HL-60/S4 (cell line): Measurements from ENCODE around the gene CELSR1.
"Not testable (repeated sequence)": the region's sequence is repeated elsewhere in the genome, so short reads cannot be mapped to it uniquely, and the experiment has no call there.

Experiments
- in situ Hi-C: fragments of 300-500 bp; cut with MboI; formaldehyde crosslinking; loops from 2 replicates; pipeline ENCODE4 v1.14.3; 2022; ENCODE audit warnings: low sequenced_read_pairs

Gene CELSR1

GRCh38 chr22:46491946-46492345 is 45.5 kb downstream of the CELSR1 start:
- in situ Hi-C loops, result no loop called here

GRCh38 chr22:46490538-46490937 is 46.9 kb downstream of the CELSR1 start:
- in situ Hi-C loops, result no loop called here

GRCh38 chr22:46486996-46487717 is 50.3 kb downstream of the CELSR1 start:
- in situ Hi-C loops, result no loop called here

- in situ Hi-C loops, result no loop called here
Observed at GRCh38 chr22:46484861-46485595, 52.4 kb downstream of the CELSR1 start.

- in situ Hi-C loops, result no loop called here
Observed at GRCh38 chr22:46484156-46484860, 53.1 kb downstream of the CELSR1 start.

GRCh38 chr22:46483353-46483752 is 54.1 kb downstream of the CELSR1 start:
- in situ Hi-C loops, result no loop called here

- in situ Hi-C loops, result no loop called here
Observed at GRCh38 chr22:46482056-46482675, 55.3 kb downstream of the CELSR1 start.

GRCh38 chr22:46481386-46481785 is 56.0 kb downstream of the CELSR1 start:
- in situ Hi-C loops, result no loop called here

GRCh38 chr22:46480396-46480795 is 57.0 kb downstream of the CELSR1 start:
- in situ Hi-C loops, result no loop called here

GRCh38 chr22:46479046-46479445 is 58.4 kb downstream of the CELSR1 start:
- in situ Hi-C loops, result no loop called here

GRCh38 chr22:46478083-46478551 is 59.3 kb downstream of the CELSR1 start:
- in situ Hi-C loops, result no loop called here

- in situ Hi-C loops, result no loop called here
Observed at GRCh38 chr22:46476547-46476941, 60.9 kb downstream of the CELSR1 start.

- in situ Hi-C loops, result no loop called here
Observed at GRCh38 chr22:46473896-46474557, 63.4 kb downstream of the CELSR1 start.

GRCh38 chr22:46473021-46473779 is 64.2 kb downstream of the CELSR1 start:
- in situ Hi-C loops, result no loop called here

- in situ Hi-C loops, result no loop called here
Observed at GRCh38 chr22:46472722-46473016, 64.8 kb downstream of the CELSR1 start.

GRCh38 chr22:46471901-46472721 is 65.3 kb downstream of the CELSR1 start:
- in situ Hi-C loops, result no loop called here

GRCh38 chr22:46471330-46471729 is 66.1 kb downstream of the CELSR1 start:
- in situ Hi-C loops, result not testable (repeated sequence)

GRCh38 chr22:46469711-46470110 is 67.7 kb downstream of the CELSR1 start:
- in situ Hi-C loops, result no loop called here

GRCh38 chr22:46467006-46467405 is 70.4 kb downstream of the CELSR1 start:
- in situ Hi-C loops, result no loop called here
